Loucy (cell line): ENCODE results near the gene RPL23.

Source experiments
- CTCF ChIP-seq: fragments of 200-600 bp; sonication (generic); conservative IDR thresholded peaks from 2 replicates; pipeline ENCODE4 v1.5.1; 2014; ENCODE audit warnings: mild to moderate bottlenecking, antibody characterized with exemption, low read length
- EZH2phosphoT487 ChIP-seq: fragments of 200-600 bp; IDR thresholded peaks from 2 replicates; pipeline ENCODE4 v1.6.1; 2018; ENCODE audit warnings: antibody characterized with exemption, mild to moderate bottlenecking, moderate library complexity, borderline replicate concordance

DNA sequence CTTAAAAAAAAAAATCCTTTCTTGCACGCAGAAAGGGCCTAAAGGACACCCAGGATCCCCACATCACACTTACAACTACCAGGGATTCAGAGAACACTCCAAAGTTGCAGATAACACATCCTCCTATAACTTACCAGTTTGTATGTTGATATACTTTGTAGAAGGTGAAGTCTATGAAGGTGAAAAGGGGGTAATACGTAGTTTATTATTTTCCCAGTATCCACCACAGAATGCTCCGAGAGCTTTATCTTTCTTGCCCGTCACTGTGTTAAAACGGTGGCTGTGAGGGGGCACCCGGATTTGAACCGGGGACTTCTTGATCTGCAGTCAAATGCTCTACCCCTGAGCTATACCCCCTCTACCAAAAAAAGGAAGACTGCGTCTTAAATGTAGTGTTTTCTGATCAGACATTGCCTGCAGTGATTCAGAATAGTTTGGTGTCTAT, 7.9 kb upstream of the RPL23 start:
- TF ChIP-seq CTCF, result no peak
- no peak for TF ChIP-seq EZH2phosphoT487
